ENCODE data around the gene FBN1.

DNA sequence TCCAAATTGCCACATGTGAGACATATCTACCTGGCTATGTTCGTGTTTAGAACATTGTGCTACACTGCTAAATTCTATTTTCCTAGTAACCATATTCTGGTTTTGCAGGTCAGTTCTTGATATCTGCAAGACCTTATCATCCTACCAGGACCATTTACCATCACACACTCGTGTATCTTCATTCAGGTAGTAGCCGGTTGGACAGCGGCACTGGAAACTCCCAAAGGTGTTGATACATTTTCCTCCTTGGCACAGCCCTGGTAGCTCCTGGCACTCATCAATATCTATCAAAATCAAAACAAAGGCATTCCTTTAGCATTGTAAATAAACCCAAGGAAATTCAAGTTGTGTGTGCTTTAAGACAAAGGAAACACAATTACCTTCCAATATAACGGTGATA, 180.1 kb downstream of the FBN1 start:
- TF ChIP-seq LCORL (IDR thresholded peaks at IDR 0.05) = no peak
- no peak for TF ChIP-seq LCORL (CRISPR knock-in tag; IDR thresholded peaks at IDR 0.05)
- TF ChIP-seq, protein P1, sequence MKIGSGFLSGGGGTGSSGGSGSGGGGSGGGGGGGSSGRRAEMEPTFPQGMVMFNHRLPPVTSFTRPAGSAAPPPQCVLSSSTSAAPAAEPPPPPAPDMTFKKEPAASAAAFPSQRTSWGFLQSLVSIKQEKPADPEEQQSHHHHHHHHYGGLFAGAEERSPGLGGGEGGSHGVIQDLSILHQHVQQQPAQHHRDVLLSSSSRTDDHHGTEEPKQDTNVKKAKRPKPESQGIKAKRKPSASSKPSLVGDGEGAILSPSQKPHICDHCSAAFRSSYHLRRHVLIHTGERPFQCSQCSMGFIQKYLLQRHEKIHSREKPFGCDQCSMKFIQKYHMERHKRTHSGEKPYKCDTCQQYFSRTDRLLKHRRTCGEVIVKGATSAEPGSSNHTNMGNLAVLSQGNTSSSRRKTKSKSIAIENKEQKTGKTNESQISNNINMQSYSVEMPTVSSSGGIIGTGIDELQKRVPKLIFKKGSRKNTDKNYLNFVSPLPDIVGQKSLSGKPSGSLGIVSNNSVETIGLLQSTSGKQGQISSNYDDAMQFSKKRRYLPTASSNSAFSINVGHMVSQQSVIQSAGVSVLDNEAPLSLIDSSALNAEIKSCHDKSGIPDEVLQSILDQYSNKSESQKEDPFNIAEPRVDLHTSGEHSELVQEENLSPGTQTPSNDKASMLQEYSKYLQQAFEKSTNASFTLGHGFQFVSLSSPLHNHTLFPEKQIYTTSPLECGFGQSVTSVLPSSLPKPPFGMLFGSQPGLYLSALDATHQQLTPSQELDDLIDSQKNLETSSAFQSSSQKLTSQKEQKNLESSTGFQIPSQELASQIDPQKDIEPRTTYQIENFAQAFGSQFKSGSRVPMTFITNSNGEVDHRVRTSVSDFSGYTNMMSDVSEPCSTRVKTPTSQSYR (CRISPR knock-in tag; IDR thresholded peaks at IDR 0.05; ENCODE audit: borderline replicate concordance) = no peak
- TF ChIP-seq, protein P2, sequence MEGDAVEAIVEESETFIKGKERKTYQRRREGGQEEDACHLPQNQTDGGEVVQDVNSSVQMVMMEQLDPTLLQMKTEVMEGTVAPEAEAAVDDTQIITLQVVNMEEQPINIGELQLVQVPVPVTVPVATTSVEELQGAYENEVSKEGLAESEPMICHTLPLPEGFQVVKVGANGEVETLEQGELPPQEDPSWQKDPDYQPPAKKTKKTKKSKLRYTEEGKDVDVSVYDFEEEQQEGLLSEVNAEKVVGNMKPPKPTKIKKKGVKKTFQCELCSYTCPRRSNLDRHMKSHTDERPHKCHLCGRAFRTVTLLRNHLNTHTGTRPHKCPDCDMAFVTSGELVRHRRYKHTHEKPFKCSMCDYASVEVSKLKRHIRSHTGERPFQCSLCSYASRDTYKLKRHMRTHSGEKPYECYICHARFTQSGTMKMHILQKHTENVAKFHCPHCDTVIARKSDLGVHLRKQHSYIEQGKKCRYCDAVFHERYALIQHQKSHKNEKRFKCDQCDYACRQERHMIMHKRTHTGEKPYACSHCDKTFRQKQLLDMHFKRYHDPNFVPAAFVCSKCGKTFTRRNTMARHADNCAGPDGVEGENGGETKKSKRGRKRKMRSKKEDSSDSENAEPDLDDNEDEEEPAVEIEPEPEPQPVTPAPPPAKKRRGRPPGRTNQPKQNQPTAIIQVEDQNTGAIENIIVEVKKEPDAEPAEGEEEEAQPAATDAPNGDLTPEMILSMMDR (CRISPR knock-in tag; IDR thresholded peaks at IDR 0.05) = no peak
- no peak for TF ChIP-seq ZNF569 (CRISPR knock-in tag; IDR thresholded peaks at IDR 0.05; ENCODE audit: borderline replicate concordance)
- TF ChIP-seq ZNF331 (CRISPR knock-in tag; IDR thresholded peaks at IDR 0.05) = no peak
- TF ChIP-seq, protein P3, sequence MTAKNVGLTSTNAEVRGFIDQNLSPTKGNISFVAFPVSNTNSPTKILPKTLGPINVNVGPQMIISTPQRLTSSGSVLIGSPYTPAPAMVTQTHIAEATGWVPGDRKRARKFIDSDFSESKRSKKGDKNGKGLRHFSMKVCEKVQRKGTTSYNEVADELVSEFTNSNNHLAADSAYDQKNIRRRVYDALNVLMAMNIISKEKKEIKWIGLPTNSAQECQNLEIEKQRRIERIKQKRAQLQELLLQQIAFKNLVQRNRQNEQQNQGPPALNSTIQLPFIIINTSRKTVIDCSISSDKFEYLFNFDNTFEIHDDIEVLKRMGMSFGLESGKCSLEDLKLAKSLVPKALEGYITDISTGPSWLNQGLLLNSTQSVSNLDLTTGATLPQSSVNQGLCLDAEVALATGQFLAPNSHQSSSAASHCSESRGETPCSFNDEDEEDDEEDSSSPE (CRISPR knock-in tag; IDR thresholded peaks at IDR 0.05) = no peak
- TF ChIP-seq EP300 (IDR thresholded peaks at IDR 0.05; ENCODE audit: low read depth in 2 of 2, low read length in 2 of 2) = no peak
- no peak for TF ChIP-seq EP300 (CRISPR knock-in tag; IDR thresholded peaks at IDR 0.05; ENCODE audit: borderline replicate concordance)
- TF ChIP-seq, protein P4, sequence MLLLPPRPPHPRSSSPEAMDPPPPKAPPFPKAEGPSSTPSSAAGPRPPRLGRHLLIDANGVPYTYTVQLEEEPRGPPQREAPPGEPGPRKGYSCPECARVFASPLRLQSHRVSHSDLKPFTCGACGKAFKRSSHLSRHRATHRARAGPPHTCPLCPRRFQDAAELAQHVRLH (CRISPR knock-in tag; IDR thresholded peaks at IDR 0.05; ENCODE audit: borderline replicate concordance, low read depth) = no peak
- TF ChIP-seq EZH2 (conservative IDR thresholded peaks at IDR 0.05; ENCODE audit: low read depth, low read length) = no peak
